Activated CD4-positive, alpha-beta T cell treated with anti-CD3 and anti-CD28 coated beads for 1 hour (primary cell): ENCODE measurements around the gene CDK17.

Source experiments
- DNase-seq: peaks from one replicate; pipeline ENCODE4 v3.0.0-alpha.2; 2020

Gene CDK17

DNA sequence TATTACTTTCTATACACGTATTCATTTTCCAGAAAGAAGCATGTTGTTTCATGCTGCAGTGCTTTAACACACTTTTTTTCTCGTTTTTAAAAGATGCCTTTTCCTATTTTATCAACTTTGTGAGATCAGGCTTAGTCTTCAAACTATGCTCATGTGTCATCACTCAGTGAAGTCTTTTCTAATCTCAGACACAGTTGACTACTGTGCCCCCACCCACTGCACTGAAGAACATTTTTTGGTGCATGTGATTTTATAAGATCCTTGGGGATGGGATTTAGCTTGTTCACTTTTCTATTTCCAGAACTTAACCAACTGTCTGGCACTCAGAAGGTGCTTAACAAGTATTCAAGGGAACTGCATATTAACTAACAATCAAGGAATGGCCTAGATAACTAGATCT is 85.5 kb downstream of the CDK17 start:
- DNase-seq, result no peak

DNA sequence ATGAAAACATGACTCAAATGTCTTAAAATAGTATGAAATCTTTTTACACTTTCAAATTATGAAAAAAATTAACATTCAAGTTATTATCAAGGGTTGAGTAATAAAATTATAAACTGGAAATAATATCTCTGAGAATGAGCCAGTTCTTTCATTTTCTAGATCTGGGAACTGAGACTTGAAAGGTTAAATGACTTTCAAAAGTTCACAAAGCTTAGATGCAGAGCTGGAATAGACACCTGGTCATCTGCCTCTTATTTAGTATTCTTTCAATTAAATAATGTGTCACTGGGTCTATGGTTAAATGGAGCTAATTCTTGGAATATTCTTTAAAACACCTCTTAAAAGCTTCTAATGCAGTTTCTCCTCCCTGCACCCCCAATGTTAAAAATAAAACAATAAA is 86.6 kb downstream of the CDK17 start:
- DNase-seq, result no peak

DNA sequence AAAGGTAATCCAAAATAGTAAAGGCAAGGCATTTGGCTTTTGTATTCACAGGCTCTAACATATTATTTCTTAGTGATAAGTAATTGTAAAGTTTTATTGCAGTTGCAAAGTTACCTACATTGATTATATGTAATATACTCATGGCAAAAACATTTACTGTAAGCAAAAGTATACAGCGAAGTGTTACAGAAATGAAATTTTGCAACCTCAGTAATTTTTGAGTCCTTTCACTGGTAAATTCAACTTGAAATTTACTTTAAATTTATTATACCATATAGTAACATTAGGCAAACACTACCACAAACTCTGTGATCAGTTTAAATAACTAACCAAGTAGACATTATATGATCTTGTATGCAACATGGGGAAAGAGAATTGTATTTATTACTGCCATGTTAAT is 89.0 kb downstream of the CDK17 start:
- DNase-seq, result no peak

DNA sequence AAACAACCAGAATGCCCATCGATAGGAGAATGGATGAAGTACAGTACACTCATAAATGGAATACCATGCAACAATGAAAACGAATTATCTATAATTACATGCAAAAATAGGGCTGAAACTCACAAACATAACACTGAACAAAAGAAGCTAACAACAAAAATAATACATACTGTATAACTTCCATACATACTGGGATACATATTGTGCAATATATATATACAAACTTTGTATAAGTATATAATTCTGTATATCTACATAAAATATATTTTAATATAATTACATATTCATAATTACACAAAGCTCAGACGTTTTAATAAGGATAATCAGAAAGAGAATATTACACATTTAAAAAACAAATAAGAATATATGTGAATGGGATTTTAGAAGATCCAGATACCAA is 90.2 kb downstream of the CDK17 start:
- DNase-seq, result no peak

DNA sequence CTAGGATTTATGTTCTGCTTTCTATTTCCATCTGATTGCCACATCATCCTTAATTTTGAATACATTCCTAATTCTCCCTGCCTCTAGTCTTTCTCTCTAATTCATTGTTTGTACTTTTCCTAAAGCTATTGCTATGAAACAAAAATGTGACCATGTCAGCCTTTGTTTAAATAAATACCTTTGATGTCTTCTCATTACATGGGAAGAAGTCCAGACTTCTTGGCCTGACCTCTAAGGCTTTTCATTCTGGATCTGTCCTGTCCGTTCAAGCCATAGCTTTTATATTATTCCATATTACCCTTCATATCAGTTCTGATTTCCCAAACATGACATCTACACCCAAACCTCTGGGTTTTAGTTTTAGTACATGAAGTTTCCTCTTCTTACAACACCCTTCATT is 91.4 kb downstream of the CDK17 start:
- no peak for DNase-seq

DNA sequence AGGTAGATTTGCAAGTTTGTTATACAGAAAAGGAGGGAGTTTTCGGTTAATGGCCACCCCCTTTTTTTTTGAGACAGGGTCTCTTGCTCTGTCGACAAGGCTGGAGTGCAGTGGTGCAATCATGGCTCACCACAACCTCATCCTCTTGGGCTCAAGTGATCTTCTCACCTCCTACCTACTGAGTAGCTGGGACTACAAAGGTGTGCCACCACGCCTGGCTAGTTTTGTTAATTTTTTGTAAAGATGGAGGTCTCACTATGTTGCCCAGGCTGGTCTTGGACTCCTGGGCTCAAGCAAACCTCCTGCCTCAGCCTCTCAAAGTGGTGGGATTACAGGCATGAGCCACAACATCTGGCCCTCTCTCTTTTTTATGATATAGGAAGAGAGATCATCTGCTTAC is 94.6 kb downstream of the CDK17 start:
- DNase-seq, result no peak

DNA sequence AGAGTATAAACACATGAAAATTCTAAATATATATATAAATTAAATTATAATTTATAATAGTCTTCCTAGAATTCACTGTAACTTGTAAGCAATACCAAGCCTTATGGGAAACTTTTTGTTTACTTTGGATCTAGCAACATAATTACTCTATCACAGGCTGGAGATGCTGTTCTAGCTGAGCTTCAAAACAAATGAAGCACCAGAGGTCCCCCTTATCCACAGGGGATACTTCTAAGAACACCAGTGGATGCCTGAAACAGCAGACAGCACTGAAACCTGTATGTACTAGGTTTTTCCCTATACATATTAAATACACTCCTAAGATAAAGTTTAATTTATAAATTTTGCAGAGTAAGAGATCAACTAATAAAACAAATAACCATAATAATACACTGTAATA is 96.6 kb downstream of the CDK17 start:
- no peak for DNase-seq

DNA sequence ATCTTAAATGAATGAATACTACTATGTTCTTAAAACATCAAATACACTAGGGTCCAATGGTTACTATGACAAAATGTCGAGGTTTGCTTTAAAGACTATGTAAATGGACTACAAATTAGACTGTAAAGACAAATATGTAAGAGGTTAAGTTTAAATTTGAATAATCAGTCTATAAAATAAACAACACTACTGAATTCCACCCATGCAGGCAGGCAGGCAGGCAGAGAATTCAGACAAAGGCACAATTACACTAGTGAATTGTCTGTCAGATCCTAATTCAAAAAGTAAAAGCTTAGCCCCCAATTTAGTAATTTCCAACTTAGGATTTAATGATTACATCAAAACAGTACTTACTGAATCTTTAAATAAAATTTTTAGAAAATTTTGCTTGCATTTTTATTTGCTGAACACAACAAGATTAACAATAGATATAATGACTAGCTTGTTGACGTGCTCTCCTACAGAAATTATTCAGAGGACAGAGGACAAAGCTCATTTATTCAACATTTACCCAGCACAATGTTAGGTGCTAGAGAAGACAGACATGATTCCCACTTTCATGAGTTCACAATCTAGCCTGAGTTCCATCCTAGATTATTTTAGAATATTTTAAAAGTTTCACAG is 97.4 kb downstream of the CDK17 start:
- DNase-seq, result no peak

DNA sequence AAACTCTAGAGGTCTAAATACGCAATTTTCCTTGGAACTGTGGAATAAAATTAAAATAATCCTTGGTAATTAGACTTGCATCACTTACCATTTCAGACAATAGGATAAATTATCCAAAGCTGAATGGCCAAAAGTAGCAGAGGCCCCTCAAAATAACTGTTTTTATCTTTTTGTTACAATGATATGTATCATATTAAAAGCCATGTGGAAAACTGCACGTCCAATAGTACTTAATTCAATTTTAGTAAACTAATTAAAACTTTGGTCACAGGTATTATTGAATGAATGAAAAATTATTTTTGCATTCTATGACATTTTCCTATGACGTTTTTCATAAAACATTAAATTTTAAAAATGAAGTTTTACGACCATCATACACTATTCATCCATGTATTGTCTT is 98.5 kb downstream of the CDK17 start:
- DNase-seq, result no peak

DNA sequence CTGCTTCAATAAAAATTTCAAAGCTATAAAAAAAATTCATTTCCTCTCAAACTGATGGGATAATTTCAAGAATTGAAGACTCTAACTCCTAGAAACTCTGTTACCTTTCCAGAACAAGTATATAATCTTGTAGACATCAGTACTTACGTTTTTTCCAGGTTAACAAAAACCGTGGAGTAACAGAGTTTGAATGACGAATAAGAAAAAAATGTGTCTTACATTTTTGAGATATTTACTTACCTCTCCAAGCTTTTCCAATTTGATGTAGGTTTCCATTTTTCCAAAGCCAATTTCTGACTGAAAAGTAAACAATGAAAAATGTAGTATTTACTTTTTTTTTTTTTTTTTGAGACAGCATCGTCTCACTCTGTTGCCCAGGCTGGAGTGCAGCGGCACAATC is 100.2 kb downstream of the CDK17 start:
- no peak for DNase-seq

DNA sequence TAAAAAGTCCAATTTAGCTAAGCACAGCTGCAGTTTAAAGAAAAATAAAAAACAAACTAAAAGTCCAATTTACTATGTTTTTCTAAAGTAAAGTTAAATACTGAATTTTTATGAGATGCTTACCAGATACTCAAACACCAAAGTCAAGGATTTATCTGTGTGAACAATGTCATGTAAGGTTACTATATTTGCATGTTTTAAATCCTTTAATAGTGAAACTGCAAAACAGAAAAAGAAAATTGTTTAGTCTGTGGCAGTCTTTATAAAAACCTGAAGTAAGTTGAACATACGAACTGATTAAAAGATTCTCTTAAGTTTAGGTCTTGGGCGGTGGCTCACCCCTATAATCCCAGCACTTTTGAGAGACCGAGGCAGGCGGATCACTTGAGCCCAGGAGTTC is 102.7 kb downstream of the CDK17 start:
- no peak for DNase-seq

DNA sequence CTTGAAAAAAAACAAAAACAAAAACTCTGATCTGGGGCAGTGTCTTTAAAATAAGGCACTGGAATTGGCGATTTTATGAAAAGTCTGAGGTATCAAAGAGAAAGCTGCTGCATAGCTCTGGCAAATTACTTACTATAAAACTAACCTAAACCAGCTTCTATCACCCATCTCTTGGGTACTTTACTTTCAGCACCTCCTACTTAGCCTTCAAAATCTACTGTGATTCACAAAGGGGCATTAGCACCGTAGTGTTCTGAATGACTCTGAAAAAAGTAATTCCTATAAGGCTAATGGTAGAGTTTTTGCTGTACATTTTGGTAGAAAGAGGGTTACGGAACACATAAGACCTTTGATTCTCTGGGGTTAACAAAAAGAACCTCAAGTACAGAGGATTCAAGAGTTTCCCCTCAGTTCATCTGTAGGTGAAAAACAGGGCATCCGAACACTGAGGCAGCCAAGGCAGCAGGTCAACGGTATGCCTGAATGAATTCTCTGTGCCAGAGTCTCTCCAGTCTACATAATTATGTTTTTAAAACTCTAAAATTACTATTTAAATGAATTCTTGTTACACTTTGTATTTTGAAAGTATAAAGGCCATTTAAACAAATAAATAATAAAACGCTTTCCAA is 104.6 kb downstream of the CDK17 start:
- DNase-seq, result no peak

DNA sequence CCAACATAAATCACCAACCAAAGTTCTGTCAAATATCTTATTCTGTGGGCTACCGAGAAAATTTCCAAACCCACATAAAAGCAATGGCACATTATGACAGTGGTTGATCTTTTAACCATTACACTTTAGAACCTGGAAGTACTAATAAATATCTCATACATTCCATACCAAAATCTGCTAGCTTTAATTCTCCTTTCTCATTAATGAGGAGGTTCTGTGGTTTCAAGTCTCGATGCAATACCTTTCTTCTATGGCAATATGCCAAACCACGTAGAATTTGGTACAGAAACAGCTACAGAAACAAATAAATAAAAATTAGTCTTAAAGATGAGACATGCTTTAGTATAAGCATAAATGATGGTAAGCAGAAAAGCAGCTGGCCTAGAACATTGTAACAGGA is 105.4 kb downstream of the CDK17 start:
- no peak for DNase-seq

DNA sequence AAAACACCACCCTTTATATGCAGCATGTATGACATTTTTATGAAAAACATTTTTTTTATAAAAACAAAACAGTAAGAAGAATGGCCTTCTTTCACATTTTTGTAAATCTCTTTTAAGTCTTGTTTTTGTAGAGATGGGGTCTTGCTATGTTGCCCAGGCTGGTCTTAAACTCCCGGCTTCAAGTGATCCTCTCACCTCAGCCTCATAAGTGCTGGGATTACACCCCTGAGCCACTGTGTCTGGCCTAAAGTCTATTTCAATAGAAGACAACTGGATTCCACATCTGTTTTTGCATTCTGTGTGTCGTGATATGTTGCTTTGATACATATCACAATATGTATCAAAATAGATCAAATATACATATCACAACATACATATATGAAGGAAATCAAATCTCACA is 107.1 kb downstream of the CDK17 start:
- DNase-seq, result no peak

DNA sequence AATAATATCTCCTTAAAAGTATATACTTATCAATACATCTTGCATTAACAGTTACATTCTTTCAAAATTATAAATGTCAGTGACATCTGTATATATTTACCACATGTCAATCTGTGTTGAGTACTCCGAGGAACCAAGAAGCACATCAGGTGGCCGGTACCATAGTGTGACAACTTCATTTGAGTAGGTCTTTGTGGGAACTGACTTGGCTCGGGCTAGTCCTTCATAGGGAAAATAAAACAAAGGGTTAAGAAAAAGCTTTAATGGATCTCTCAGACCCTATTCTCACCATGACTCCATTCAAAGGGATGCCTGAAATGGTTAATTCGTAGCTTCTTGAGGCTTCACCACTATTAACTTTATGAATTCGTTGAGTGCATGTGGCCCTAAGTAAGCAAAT is 111.2 kb downstream of the CDK17 start:
- DNase-seq, result no peak

DNA sequence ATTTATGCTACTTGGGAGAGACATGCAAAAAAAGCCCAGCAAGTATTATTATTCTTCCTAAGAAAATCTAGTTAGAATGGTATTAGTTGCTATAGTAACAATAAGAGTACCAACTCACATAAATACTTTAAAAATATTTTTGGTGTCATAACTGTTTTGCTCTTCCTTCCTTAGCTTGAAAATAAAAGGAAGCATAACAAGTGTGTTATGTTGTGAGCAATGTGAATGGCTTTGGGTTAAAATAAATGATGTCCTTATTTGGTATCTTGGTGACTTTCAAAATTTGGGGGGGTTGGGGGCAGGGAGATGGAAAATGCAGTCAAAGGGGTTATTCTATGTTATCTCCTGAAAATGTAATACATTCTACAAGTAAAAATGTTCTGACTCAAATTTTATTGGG is 115.1 kb downstream of the CDK17 start:
- DNase-seq, result no peak

DNA sequence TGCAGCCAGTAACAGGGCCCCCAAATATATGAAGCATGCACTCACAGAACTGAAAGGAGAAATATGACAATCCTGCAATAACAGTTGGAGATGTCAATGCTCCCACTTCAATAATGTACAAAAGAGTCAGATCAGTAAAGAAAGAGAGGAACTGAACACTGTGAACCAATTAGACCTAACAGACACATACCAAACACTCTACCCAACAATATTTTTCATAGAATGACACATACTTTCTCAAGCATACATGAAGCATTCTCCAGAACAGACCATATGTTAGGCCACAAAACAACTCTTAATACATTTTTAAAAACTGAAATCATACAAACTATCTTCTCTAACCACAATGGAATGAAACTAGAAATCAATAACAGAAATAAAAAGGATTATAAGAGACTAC is 125.9 kb downstream of the CDK17 start:
- no peak for DNase-seq

DNA sequence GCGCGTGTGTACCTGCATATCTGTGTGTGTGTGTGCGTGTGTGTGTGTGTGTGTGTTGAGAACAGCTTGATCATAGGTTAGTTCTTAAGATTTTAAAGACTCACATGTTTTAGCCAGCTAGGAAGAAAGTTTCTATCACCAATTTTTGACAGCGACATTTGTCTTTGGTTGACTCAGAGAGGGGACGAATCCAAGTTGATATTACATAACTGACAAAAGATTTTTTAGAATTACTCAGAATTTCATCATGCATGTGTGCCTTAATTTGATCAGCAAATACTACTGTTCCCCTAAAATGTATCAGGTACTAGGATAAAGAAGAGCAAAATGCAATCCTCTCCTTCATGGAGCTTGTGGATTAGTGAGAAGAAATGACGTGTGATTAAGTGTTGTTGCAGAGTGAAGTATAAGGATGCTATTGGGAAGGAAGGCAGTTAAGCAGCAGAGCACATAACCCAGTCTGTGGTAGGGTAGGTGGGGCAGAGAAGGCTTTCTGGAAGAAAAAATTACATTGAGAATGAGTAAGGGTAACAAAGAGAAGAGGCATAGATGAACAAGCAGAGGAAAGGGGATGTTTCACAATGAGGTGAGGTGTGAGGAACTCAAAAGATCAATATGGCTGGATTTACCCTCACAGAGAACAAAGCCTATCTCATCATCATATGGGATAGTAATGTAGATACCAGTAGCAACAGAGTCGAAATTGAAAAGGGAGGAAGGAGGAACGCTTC is 128.6 kb downstream of the CDK17 start:
- DNase-seq, result no peak

DNA sequence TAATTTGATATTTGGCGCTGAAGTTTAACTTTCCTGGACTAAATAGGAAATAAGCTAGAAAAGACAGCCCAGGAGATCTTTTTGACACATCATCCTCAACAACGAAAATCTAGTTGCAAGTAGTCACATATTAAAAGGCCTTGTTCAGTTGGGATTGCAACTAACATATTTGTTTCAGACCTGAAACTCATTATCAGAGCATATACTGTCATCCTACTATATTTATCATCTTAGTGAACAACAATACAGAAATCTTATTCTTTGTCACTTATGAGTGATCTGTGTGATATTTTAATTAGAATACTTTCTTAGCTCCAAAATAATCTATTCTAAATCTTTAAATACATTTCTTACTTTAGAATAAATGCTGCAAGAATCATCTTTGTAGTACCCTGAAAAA is 134.0 kb downstream of the CDK17 start:
- DNase-seq, result no peak

DNA sequence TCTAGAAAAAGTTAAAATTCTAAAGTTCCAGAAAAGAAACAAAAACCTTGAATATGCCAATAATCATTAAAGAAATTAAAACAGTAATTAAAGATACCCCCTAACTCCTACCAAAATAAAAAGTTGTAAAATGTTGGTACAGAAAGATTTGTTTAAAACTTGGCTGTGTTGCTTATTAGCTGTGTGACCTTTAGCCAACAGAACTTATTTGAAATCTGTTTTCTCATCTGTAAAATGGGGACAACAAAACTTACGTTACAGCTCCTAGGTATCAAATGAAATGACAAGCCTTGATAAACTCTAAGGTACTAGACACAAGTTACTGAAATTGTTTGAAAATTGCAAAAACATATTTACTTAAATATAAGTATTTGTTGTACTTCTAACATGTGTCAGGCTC is 134.4 kb downstream of the CDK17 start:
- no peak for DNase-seq

DNA sequence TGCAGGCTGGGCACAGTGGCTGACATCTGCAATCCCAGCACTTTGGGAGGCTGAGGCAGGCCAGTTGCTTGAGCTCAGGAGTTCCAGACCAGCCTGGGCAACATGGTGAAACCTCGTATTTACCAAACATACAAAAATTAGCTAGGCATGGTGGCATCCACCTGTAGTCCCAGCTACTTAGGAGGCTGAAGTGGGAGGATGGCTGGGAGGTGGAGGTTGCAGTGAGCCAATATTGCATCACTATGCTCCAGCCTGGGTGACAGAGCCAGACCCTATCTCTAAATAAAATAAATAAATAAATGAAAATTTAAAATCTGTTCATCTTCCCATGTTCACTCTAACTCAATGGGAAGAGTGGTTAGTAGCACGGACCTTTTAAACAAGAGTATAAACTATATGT is 134.8 kb downstream of the CDK17 start:
- DNase-seq, result no peak

DNA sequence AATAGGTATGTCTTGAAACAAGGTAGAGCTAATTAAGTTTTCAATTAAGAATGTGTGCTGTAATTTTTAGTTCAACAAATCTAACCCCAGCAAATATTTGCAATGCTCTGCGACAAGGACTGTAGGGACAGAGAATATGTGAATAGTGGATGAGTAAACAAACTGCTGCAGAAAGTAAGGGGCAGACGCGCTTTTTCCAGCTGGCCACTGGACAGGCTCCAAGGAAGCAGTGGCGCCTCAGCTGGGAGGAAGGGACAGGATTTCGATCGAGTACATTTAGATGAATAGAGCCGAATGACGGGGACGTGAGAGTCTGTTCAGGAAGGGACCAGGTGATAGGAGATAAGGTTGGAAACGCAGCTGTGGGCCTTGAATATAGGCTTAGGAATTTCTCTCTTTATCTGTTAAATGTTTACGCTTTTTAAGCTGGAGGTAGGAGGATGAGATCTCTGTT is 136.8 kb downstream of the CDK17 start:
- no peak for DNase-seq

DNA sequence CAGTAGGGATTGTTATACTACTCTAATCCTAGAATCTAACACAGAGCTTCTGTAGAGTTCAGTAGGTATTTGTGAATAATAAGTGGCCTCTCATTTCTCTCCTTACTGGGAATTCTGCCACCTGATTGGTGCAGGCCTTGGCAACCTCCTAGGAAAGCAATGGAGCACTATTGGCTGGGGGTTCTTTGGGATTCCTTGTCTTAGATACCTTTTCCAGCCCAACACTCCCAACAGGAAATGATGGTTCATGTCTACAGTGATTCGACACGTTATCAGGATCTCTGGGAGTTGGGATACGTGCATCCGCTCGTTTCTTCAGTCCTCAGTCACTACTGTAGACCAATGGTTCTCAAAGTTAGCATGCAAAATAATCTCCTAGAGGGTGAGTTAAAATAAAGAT is 138.7 kb downstream of the CDK17 start:
- no peak for DNase-seq

DNA sequence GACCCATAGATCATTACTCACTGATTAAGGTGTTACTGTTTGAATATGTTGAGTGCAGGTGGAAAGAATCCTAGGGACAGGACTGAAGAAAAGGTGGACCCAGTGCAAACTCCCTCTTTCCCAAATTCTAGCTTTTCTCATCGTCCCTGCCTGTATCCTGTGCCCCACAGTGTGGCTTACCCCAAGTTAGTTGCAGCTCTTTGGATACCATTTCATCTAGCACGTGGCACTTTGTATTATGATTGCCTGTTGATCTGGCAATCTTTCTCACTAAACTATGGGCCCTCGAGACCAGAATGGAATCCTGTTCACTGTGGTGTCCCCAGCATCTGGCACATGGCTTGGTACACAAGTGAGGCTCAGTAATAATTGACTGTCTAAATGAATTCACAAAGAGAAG is 139.6 kb downstream of the CDK17 start:
- no peak for DNase-seq

DNA sequence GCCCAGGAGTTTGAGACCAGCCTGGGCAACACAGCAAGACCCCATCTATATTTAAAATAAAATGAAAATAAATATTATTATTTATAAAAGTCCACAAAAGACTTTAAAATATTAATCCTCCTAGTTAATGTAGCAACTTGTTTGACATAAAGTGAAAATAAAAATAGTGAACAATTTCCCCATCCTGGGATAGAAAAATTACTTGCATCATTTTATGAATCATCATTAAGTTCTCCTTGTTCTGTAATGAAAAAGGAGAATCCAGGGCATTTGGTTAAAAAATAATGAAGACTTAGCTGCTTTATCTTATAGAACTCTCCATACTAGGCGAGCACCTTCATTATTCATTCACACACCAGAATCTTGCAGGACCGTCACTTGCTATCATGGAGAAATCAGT is 140.0 kb downstream of the CDK17 start:
- no peak for DNase-seq
